ENCODE data around the gene GLRA1. TPM values are rescaled to one million over a fixed set of nuclear protein-coding genes. Genes with fewer than 3 reads are reported as not detected.

The GLRA1 gene
- total RNA-seq, 1 experiment from 2014 or later: not detected

DNA sequence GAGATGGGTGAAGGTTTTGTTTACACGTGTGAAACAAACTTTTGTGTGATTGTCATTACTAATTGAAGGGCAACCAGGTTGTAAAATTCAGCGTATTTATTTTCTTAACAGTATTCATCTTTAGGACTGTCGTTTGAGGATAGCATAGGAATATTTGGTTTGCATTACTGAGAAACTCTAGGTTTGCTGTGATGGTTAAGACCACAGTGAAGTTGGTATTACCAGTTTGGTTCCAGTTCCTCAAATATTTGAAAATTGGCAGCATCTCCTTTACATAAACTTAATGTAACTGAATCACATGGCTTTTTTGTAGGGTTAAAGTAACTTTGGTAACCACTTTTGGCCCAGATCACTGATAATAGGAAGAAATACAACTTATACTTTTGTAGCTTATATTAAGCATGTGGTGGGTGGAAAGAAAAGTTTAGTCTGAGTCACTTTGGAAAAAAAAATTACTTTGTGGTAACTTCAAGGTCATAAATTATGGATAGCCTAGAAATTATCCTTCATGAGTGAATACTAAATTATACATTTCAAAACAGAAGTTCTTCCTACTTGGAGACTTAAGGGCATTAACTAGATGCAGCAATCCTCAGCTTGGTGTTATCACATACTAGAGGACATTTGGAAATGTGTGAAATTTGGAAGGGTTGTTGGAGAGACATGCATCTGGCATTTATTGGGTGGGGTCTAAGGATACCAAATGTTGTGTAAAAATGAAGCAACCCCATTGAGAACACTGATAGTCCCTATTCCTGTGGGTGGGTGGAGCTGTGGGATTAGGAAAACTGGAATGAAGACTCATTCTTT lies 119.0 kb downstream of the GLRA1 start:
- ATAC-seq: no peak
- Histone ChIP-seq H3K9me2 (replicated peaks; ENCODE audit: low read length) (no peaks in the 10 kb centered on the region), H2AFZ (ENCODE audit: low read length) (no peak overlapping the region), H3K36me3 (ENCODE audit: low read depth, low read length) (peaks cover 75% of the 10 kb centered on the region), H3K4me1 (ENCODE audit: insufficient read depth, low read length) (no peaks in the 10 kb centered on the region), H3K79me2 (ENCODE audit: low read length) (peaks cover 44% of the 10 kb centered on the region), H3K4me3 (ENCODE audit: low read length) (no peak overlapping the region), H3K9ac (ENCODE audit: low read length) (no peak overlapping the region), H3F3A (ENCODE audit: low read length, unreplicated experiment) (no peaks in the 10 kb centered on the region), H4K20me1 (ENCODE audit: low read length) (peaks cover 21% of the 10 kb centered on the region; the same call in 1 of the 2 replicates), H3K4me2 (ENCODE audit: low read length) (no peak overlapping the region), H3K27ac (ENCODE audit: low read length) (no peak overlapping the region), H3K9me3 (ENCODE audit: low read length) (no peaks in the 10 kb centered on the region), H3K27me3 (ENCODE audit: low read length) (no peaks in the 10 kb centered on the region)
- DNase-seq: no peak
- TF ChIP-seq EZH2phosphoT487 (IDR thresholded peaks at IDR 0.05; ENCODE audit: borderline replicate concordance, low read length) (no peak), EZH2 (IDR thresholded peaks at IDR 0.05; ENCODE audit: low read length, unreplicated experiment) (no peak)
- TF ChIP-seq, protein P1, sequence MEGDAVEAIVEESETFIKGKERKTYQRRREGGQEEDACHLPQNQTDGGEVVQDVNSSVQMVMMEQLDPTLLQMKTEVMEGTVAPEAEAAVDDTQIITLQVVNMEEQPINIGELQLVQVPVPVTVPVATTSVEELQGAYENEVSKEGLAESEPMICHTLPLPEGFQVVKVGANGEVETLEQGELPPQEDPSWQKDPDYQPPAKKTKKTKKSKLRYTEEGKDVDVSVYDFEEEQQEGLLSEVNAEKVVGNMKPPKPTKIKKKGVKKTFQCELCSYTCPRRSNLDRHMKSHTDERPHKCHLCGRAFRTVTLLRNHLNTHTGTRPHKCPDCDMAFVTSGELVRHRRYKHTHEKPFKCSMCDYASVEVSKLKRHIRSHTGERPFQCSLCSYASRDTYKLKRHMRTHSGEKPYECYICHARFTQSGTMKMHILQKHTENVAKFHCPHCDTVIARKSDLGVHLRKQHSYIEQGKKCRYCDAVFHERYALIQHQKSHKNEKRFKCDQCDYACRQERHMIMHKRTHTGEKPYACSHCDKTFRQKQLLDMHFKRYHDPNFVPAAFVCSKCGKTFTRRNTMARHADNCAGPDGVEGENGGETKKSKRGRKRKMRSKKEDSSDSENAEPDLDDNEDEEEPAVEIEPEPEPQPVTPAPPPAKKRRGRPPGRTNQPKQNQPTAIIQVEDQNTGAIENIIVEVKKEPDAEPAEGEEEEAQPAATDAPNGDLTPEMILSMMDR (conservative IDR thresholded peaks at IDR 0.05; ENCODE audit: low read depth, low read length): no peak
- BruUV-seq (replicated peaks): no TSS peak
- intact Hi-C loops (cut with micrococcal nuclease): no loop called here
- ChIA-PET CTCF (no interaction called here), POLR2A (ENCODE audit: unreplicated experiment) (no interaction called here)

DNA sequence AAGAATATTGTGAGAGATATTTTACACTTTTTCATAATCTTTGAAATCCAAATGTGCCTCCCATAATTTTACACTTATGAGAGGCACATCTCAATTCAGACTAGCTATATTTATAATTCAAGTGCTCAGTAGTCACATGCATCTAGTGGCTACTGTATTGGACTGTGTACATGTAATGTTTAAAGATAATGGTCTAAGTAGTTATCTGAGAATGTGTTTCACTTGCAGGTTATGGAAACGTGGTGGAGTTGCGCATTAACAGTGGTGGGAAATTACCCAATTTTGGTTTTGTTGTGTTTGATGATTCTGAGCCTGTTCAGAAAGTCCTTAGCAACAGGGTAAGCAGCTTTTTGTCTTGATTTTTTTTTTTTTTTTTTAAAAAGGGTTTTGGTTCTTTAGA lies 124.1 kb downstream of the GLRA1 start:
- H3K27ac ChIP-seq (ENCODE audit: low read length): no peak overlapping the region
- no peaks in the 10 kb centered on the region for H3K9me2 ChIP-seq (replicated peaks; ENCODE audit: low read length)
- DNase-seq (no peak), ATAC-seq (no peak)
- H3K27me3 ChIP-seq (ENCODE audit: low read length): no peaks in the 10 kb centered on the region
- ChIA-PET POLR2A (ENCODE audit: unreplicated experiment) (interaction anchor here (0.6 kb wide), 1 partner anchor 9 kb away, joined by 3 read pairs; no protein-coding TSS in a partner anchor), CTCF (no interaction called here)
- peaks cover 23% of the 10 kb centered on the region for H4K20me1 ChIP-seq (ENCODE audit: low read length)
- H3K4me2 ChIP-seq (ENCODE audit: low read length): no peak overlapping the region
- no peaks in the 10 kb centered on the region for H3K9me3 ChIP-seq (ENCODE audit: low read length)
- no peak overlapping the region for H3K4me3 ChIP-seq (ENCODE audit: low read length)
- BruUV-seq (replicated peaks): no TSS peak
- intact Hi-C loops (cut with micrococcal nuclease): no loop called here
- peaks cover 59% of the 10 kb centered on the region for H3K79me2 ChIP-seq (ENCODE audit: low read length)
- TF ChIP-seq EZH2phosphoT487 (IDR thresholded peaks at IDR 0.05; ENCODE audit: borderline replicate concordance, low read length) (no peak), EZH2 (IDR thresholded peaks at IDR 0.05; ENCODE audit: low read length, unreplicated experiment) (no peak)
- TF ChIP-seq, protein P1 (conservative IDR thresholded peaks at IDR 0.05; ENCODE audit: low read depth, low read length): no peak
- H3K9ac ChIP-seq (ENCODE audit: low read length): no peak overlapping the region
- H2AFZ ChIP-seq (ENCODE audit: low read length): no peak overlapping the region
- no peaks in the 10 kb centered on the region for H3F3A ChIP-seq (ENCODE audit: low read length, unreplicated experiment)
- peaks cover 85% of the 10 kb centered on the region for H3K36me3 ChIP-seq (ENCODE audit: low read depth, low read length)
- H3K4me1 ChIP-seq (ENCODE audit: insufficient read depth, low read length): no peaks in the 10 kb centered on the region

GRCh38 chr5:151799407-151799806 lies 125.2 kb downstream of the GLRA1 start:
- Histone ChIP-seq H4K20me1 (ENCODE audit: low read length) (peaks cover 29% of the 10 kb centered on the region), H3K9me3 (ENCODE audit: low read length) (no peaks in the 10 kb centered on the region), H3K9me2 (replicated peaks; ENCODE audit: low read length) (no peaks in the 10 kb centered on the region), H2AFZ (ENCODE audit: low read length) (no peak overlapping the region), H3K27ac (ENCODE audit: low read length) (no peak overlapping the region), H3K4me1 (ENCODE audit: insufficient read depth, low read length) (no peaks in the 10 kb centered on the region), H3K27me3 (ENCODE audit: low read length) (no peaks in the 10 kb centered on the region), H3K79me2 (ENCODE audit: low read length) (peaks cover 61% of the 10 kb centered on the region), H3K4me3 (ENCODE audit: low read length) (no peak overlapping the region), H3K36me3 (ENCODE audit: low read depth, low read length) (peaks cover 84% of the 10 kb centered on the region), H3F3A (ENCODE audit: low read length, unreplicated experiment) (no peaks in the 10 kb centered on the region), H3K9ac (ENCODE audit: low read length) (no peak overlapping the region), H3K4me2 (ENCODE audit: low read length) (no peak overlapping the region)
- ChIA-PET CTCF (no interaction called here), POLR2A (ENCODE audit: unreplicated experiment) (interaction anchor here (0.7 kb wide), 1 partner anchor 28 kb away, joined by 16 read pairs; no protein-coding TSS in a partner anchor)
- BruUV-seq (replicated peaks): no TSS peak
- ATAC-seq: peak; percentile 71
- TF ChIP-seq, protein P1 (conservative IDR thresholded peaks at IDR 0.05; ENCODE audit: low read depth, low read length): no peak
- TF ChIP-seq EZH2phosphoT487 (IDR thresholded peaks at IDR 0.05; ENCODE audit: borderline replicate concordance, low read length) (no peak), EZH2 (IDR thresholded peaks at IDR 0.05; ENCODE audit: low read length, unreplicated experiment) (no peak)
- intact Hi-C loops (cut with micrococcal nuclease): no loop called here
- DNase-seq: peak; percentile 26
